Nephron progenitor cell (in vitro differentiated cells): ENCODE data around the gene MARK2.
"Not testable (repeated sequence)": the region's sequence is repeated elsewhere in the genome, so short reads cannot be mapped to it uniquely, and the experiment has no call there.

Source experiments
- DNase-seq: peaks from one replicate; pipeline ENCODE4 v3.0.0; 2021
- H3K27ac Mint-ChIP-seq: 2 replicates; pipeline ENCODE4 v1.8.0; 2021; ENCODE audit warnings: mild to moderate bottlenecking, moderate library complexity, mixed read lengths
- H3K27me3 Mint-ChIP-seq: 2 replicates; pipeline ENCODE4 v1.8.0; 2021; ENCODE audit warnings: mild to moderate bottlenecking, low read depth, mixed read lengths; ENCODE audit not compliant: poor library complexity
- H3K36me3 Mint-ChIP-seq: 2 replicates; pipeline ENCODE4 v1.8.0; 2021; ENCODE audit warnings: low read depth, mixed read lengths
- H3K4me1 Mint-ChIP-seq: 2 replicates; pipeline ENCODE4 v1.8.0; 2021; ENCODE audit warnings: mixed read lengths
- H3K4me3 Mint-ChIP-seq: 2 replicates; pipeline ENCODE4 v1.8.0; 2021; ENCODE audit warnings: mild to moderate bottlenecking, moderate library complexity, mixed read lengths
- H3K9me3 Mint-ChIP-seq: 2 replicates; pipeline ENCODE4 v1.8.0; 2021; ENCODE audit warnings: mild to moderate bottlenecking, moderate library complexity, mixed read lengths
- TF ChIP-seq, protein P1 (sequence below): fragments of 200-600 bp; sonication (generic); IDR thresholded peaks from 2 replicates; pipeline ENCODE4 v1.5.0; 2021; ENCODE audit warnings: antibody characterized with exemption

Gene MARK2

DNA sequence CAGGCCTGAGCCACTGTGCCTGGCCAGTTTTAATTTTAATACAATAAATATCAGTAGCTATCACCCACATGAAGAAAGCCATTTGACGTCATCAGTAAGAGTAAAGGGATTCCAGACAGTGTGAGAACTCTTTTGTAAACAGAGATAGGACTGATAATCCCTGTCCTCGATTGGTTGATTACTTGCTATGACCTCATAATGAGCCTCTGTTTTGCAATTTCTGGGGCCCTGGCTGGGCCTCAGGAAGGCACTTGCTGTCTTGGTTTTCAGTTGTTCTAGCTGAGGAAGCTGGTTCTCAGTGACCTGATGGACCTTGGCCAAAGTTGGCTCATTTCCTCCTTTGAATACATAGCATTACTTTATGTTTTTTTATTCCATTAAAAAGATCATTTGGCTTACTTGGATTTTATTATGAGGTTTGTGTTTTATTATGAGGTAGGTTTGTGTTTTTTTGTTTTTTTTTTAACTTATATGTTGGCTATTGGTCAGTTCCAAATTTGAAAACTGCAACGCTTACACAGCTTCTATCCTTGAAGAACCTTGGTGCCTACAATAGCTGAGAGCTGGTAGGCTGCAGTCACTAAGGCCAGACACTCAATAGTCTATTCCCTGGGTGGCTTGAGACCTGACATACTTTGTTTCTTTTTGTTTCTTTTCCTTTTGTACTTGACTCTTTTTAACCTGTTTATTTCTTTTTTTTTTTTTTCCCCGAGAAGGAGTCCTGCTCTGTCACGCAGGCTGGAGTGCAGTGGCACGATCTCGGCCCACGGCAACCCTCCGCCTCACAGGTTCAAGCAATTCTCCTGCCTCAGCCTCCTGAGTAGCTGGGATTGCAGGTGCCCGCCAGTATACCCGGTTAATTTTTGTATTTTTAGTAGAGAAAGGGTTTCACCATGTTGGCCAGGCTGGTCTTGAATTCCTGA lies 20.0 kb downstream of the MARK2 start:
- H3K27ac Mint-ChIP-seq = peak overlapping the region; percentile 19
- no peaks in the 10 kb centered on the region for H3K27me3 Mint-ChIP-seq
- DNase-seq = no peak
- peaks cover 10% of the 10 kb centered on the region for H3K9me3 Mint-ChIP-seq
- H3K4me3 Mint-ChIP-seq = no peak overlapping the region
- peaks cover 30% of the 10 kb centered on the region for H3K4me1 Mint-ChIP-seq
- peaks cover 43% of the 10 kb centered on the region for H3K36me3 Mint-ChIP-seq
- TF ChIP-seq, protein P1, sequence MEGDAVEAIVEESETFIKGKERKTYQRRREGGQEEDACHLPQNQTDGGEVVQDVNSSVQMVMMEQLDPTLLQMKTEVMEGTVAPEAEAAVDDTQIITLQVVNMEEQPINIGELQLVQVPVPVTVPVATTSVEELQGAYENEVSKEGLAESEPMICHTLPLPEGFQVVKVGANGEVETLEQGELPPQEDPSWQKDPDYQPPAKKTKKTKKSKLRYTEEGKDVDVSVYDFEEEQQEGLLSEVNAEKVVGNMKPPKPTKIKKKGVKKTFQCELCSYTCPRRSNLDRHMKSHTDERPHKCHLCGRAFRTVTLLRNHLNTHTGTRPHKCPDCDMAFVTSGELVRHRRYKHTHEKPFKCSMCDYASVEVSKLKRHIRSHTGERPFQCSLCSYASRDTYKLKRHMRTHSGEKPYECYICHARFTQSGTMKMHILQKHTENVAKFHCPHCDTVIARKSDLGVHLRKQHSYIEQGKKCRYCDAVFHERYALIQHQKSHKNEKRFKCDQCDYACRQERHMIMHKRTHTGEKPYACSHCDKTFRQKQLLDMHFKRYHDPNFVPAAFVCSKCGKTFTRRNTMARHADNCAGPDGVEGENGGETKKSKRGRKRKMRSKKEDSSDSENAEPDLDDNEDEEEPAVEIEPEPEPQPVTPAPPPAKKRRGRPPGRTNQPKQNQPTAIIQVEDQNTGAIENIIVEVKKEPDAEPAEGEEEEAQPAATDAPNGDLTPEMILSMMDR = no peak

DNA sequence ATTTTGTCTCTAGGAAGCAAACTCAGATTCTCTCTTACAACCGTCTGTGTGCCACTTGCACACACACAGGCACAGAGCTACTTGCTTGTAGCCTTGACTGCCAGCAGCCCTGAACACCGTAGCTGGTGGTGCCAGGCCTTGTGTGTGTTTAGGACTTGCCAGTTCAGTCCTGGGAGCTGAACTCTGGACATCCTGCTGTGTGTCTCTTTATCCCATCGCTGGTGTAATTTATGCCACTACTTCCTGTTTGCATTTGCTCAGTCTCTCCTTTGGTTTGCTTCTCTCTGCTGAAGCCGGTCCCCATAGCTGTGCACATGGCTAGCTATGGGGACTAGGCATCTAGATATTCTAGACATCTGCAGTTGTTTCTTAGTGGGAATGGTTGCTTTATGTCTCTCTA lies 24.0 kb downstream of the MARK2 start:
- DNase-seq = no peak
- H3K4me1 Mint-ChIP-seq = peaks cover 60% of the 10 kb centered on the region
- H3K27me3 Mint-ChIP-seq = no peaks in the 10 kb centered on the region
- H3K4me3 Mint-ChIP-seq = no peak overlapping the region
- H3K9me3 Mint-ChIP-seq = no peaks in the 10 kb centered on the region
- peak overlapping the region; percentile 62 for H3K27ac Mint-ChIP-seq
- peaks cover 22% of the 10 kb centered on the region for H3K36me3 Mint-ChIP-seq
- TF ChIP-seq, protein P1 = no peak

DNA sequence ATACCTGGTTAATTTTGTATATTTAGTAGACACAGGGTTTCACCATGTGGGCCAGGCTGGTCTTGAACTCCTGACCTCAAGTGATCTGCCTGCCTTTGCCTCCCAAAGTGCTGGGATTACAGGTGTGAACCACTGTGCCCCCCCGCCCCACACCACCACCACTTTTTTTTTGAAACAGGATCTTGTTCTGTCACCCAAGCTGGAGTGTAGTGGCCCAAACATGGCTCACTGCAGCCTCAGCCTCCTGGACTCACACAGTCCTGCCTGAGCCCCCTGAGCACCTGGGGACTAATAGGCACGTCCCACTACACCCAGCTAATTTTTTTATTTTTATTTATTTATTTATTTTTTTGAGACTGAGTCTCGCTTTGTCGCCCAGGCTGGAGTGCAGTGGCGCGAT lies 24.7 kb downstream of the MARK2 start:
- DNase-seq, H3K27ac Mint-ChIP-seq, H3K27me3 Mint-ChIP-seq, H3K4me3 Mint-ChIP-seq, H3K9me3 Mint-ChIP-seq: not testable (repeated sequence)
- Mint-ChIP-seq H3K4me1 (peaks cover 67% of the 10 kb centered on the region), H3K36me3 (peaks cover 29% of the 10 kb centered on the region)

DNA sequence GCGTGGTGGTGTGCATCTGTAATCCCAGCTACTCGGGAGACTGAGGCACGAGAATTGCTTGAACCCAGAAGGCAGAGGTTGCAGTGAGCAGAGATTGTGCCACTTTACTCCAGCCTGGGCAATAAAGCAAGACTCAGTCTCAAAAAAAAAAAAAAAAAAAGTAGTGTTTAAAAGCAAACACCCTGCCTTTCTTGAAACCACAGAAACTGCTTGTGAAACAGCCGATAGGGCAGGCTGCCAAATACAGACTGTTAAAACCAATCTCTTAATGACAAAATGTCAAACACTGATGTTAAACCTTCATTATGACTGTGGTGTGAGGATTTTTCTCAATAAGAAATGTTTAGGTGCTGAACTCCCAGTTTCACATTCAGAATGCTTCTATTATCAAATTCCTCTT lies 27.3 kb downstream of the MARK2 start:
- Mint-ChIP-seq H3K4me1 (peaks cover 80% of the 10 kb centered on the region), H3K4me3 (no peak overlapping the region), H3K9me3 (no peaks in the 10 kb centered on the region), H3K36me3 (peaks cover 25% of the 10 kb centered on the region), H3K27me3 (no peaks in the 10 kb centered on the region), H3K27ac (no peak overlapping the region)
- TF ChIP-seq, protein P1 = no peak
- DNase-seq = no peak

DNA sequence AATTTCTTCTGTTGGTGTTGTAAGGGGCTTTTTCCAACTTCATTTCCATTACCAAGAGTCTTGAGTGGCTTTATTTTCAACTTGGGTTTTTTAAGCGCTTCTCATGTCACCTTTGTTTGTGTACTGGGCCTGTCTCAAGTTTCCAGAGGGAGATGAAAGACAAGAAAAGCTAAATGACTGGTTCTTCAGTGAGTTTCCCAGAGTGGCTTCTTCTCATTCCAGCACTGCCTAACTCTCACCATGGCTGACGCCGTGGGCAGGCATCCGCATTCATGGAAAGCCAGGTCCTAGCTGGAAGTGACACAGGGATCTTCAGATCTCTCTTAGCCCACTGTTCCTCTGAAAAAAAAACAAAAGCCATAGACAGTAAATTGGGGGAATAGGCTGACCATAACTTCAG lies 28.6 kb downstream of the MARK2 start:
- TF ChIP-seq, protein P1 = no peak
- no peak for DNase-seq

DNA sequence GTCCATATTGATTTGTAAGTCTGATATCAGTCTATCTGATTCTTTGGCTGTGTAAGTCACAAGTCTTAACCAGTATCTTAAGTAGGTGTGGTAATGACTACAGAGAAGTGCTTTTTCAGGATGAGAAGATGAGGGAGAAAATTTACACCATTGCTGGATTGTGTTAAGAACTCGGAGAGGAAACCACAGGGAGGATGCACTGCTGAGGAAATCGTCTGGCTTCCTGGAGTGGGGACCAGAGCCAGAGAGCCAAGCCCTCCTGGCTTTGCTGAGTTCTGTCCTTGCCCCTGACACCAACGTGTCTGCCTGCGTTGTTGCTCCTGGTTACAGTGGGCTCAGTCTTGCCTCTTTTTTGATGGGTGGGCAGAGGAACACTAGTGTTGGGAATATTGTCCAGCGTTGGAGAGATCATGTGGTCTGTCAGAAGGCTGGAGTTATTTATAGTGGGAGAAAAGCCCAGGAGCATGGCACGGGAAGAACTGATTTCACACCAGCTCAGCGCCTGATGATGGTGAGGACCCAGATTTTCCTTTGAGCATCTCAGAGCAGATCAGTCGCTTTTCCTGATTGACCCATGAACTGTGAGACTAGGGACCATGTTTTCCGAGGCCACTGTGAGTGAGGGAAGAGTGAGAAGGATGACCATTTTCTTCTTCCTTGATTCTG lies 29.6 kb downstream of the MARK2 start:
- TF ChIP-seq, protein P1 = no peak
- Mint-ChIP-seq H3K9me3 (no peaks in the 10 kb centered on the region), H3K27ac (peak overlapping the region; percentile 74), H3K27me3 (no peaks in the 10 kb centered on the region), H3K4me3 (no peak overlapping the region), H3K36me3 (peaks cover 14% of the 10 kb centered on the region), H3K4me1 (peaks cover 84% of the 10 kb centered on the region)
- DNase-seq = no peak

More for the DNA sequence above, 28.6 kb downstream of the MARK2 start:
- no peaks in the 10 kb centered on the region for H3K27me3 Mint-ChIP-seq
- H3K9me3 Mint-ChIP-seq = no peaks in the 10 kb centered on the region
- peak overlapping the region; percentile 89 for H3K27ac Mint-ChIP-seq
- H3K4me1 Mint-ChIP-seq = peaks cover 83% of the 10 kb centered on the region
- no peak overlapping the region for H3K4me3 Mint-ChIP-seq
- H3K36me3 Mint-ChIP-seq = peaks cover 18% of the 10 kb centered on the region
